Stimulated activated CD8-positive, alpha-beta memory T cell treated with anti-CD3 and anti-CD28 coated beads, Interleukin-12 subunit alpha, Interleukin-12 subunit beta, amount 100 ng/mL, for 1 hour (primary cell): Measurements from ENCODE around the gene RHBG.

ENCODE experiments used
- DNase-seq: peaks from one replicate; pipeline ENCODE4 v3.0.0-alpha.2; 2020; ENCODE audit warnings: low read depth

Gene RHBG

DNA sequence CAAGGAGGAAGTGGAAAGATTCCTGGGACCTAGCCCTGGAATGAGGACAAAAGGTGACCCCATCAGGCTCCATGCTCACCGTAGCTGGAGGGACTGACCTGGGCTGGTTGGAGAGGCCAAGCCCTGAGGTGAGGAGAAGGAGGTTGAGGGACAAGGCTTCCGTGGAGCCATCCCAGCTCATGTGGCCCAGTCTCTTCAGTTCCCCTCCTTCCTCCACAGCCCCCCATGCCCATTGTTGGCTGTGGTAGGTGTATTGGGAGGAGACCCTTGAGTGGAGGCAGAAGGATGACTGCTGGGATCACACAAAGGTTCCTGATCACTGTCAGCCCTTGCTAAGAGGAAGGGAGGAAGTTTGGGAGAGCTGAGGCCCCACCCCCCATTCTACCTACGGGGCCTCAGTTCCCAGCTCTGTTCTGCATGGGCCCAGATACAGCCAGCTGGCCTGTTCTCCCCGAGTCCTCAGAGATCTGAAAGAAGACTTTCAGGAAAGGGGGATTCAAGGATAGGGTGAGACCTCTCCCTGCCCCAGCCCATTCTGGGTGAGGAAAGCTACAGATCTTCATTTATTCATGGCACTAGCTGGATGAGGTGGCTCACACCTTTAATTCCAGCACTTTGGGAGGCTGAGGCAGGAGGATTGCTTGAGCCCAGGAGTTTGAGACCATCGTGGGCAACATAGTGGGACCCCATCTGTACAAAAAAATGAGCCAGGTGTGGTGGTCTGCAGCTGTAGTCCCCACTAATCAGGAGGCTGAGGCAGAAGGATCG is 17.3 kb downstream of the RHBG start:
- DNase-seq: no peak

DNA sequence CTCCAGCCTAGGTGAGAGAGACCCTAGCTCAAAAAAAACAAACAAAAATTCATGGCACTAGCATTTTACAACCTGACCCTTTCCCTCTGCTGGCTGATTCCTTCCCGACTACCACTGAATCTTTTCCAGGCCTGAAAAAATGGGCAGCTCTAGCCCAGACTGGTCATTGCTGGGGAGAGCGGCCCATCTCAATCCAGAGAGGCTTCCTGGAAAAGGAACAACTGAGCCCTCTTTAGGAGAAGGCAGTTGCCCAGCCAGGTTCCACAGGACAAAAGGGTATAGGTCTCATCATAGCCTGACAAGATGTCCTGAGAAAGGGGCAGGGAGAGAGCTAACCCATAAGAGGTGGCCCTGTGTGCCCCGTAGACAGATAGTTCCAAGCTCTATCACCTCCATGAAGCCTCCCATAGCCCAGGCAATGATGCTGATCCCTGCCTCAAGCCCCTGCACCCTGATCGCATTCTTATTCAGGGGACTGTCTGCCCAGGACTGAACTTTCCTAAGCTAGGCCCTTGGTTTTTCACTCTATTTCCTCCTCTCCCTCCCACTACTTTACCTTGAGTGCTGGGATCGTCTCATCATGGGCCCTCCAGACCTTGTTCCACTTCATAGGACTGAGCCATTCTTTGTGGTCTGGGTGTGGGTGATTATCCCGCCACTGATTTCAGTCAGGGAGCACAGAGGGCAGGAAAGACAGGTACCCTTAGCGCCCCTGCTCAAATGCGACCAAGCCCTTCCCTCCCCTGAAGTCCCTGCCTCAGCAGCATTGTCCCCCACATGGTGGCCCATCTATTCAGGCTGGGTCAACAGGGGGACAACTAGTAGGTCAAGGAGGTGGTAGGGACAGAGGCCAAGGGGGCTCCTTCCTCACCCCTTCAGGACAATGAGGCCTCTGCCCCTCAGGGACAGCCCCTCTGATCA is 18.2 kb downstream of the RHBG start:
- DNase-seq: no peak

- no peak for DNase-seq
Measured at GRCh38 chr1:156387870-156388173, 18.8 kb downstream of the RHBG start.

DNA sequence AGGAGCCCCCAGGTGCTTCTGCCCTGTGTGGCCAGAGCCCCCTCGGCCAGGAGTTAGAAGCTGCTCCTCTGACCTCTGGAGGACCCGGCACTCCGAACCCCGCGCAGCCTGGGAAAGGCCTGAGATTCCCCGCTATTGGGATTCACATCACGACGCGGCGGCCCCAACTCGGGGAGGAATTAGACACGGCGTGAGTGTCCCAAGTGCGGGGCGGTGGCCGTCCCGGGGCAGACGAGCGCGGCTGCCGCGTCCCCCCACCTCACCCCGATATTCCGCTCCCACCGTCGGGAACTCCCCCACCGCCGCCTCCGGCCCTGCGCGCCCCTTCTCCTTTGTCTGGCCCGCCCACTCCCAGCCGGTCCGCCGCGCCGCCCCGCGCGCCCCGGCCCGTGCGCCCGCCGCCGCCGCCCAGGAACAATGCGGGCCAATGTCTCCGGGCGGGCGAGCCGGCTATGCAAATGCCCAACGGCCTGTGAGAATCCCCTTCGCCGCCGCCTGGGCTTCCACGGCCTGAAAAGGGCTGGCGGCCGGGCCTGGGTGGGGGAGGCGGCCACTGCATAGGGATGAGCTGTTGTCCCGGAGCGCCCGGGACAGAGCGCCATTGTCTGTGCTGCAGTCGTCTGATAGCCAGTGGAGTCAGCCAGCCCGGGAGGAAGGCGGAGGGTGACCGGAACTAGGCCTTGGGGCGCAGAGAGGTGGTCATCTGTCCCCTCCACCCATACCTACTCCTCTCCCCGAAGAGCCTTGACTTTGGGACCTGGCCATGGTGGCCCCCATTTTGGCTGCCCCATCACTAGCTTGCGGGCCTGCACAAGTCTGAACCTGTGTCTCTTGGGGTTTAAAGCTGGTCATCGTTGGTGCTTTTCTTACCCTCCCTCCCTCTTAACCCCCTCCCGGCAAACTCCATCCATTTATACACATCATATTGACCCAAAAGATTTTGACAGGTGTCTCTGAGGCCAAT is 19.4 kb downstream of the RHBG start:
- no peak for DNase-seq

- no peak for DNase-seq
Measured at GRCh38 chr1:156389311-156389710, 20.3 kb downstream of the RHBG start.

DNA sequence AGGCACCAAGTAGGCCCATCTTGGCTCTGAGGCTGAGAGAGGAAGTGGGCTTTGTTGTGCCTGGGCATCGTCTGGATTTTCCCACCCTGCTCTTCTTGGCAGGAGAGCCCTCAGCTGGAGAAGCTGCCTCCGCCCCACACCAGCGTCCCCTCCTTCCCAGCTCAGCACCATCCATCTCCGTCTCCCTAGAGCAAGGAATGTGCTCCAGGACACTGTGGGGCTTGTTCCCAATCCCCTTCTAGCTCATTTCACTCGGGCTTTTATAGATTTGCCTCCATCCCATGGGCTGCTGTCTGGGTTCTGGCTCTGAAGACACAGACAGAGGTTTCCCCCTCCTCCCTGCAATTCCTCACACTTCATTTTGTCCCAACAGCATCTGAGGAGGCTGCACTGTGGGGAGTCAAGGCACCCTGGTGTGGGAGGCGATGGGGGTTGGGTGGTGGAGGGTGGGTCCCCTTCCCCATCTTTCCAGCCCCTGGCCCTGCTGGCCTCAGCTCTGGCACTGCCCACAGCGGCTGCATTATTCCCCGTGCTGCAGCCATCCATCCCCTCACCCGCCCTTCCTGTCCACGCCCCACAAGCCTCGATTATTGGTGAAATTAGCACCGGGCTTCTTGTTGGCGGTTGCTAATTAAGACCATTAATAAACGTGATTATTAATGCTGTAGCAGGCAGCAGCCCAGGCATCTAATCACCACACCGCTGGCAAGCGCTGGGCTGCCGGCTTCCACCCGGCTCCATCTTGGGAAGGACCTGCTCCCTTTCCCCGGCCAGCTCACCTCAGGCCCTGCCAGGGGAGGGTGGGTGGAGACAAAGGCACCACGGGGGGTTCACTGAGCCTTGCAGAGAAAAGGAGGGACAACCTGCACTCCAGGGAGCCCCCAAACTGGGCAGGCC is 21.7 kb downstream of the RHBG start:
- no peak for DNase-seq

GRCh38 chr1:156391366-156391677 is 22.3 kb downstream of the RHBG start:
- DNase-seq: no peak

DNA sequence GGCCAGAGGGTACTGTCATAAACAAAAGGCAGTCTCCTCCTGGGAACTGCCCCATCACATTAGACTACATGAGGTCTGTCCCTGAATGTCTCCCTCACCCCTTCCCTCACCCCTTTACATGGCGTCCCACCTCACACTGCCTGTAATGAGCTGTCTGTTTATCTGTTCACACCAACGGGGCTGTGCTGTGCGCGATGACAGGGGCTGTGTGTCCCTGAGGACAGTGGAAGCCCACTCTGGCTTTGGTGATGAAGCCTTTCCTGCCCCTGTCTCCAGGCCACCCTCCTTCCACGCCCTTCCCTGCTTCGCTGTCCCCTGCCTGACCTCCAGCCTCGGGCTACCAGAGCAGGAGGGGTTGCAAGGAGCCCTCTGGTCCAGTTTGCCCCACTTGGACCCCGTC is 22.7 kb downstream of the RHBG start:
- DNase-seq: no peak

DNA sequence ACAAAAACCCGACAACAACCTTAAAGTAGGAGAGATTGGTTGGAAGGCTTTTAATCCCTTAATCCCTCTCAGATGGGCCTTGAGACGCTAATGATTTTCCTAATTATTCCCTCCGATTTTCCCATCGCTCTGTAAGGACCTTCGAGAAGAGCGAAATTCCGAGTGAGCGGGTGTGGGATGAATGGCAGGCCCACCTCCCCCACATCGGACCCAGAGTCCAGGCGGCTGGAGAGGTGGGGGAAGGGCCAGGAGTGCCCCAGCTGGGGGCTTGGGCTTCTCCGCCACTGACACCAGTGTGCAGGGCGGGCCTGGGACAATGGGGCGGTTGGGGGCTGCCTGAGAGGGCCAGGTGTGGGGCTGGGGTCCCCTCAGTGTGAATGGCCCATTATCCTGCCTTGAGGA is 23.4 kb downstream of the RHBG start:
- no peak for DNase-seq

DNA sequence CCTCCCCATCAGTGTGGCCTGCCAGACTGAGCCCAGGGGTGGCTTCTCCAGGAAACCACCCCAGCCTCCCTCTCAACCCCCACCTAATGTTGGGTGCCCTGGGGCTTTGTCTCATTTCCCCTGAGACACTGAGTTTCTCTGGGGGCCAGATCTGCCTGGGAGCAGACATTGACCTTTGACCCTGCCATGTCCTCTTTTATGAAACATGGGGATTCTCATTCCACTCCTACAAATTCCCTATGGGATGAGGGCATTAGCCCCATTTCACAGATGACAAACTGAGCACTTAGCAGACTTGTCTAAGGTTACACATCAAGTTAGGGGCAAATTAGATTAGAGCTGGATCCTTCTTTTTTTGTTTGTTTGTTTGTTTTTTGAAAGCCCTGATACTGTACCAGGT is 24.1 kb downstream of the RHBG start:
- DNase-seq: no peak

DNA sequence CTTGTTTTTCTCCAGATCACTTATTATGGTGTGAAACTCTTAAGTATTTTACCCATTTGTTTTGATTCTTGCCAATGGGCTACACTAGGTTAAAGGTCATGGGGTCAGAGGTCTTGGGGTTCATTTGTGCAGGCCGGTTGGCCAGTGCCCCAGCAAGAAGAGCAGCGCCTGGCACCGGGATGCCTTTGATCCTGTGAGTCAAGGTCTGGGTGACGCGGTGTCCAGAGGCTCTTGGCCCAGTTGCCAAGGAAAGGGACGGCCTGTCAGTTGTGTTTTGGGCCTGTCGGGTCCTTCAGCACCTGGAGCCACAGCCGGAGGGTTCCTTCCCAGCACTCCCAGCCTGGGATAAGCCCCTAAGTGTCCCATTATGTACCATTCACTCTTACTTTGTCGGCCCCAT is 25.1 kb downstream of the RHBG start:
- no peak for DNase-seq

- DNase-seq: no peak
Measured at GRCh38 chr1:156394835-156395461, 25.9 kb downstream of the RHBG start.

- DNase-seq: no peak
Measured at GRCh38 chr1:156399355-156400125, 30.5 kb downstream of the RHBG start.

GRCh38 chr1:156400191-156400935 is 31.4 kb downstream of the RHBG start:
- no peak for DNase-seq

DNA sequence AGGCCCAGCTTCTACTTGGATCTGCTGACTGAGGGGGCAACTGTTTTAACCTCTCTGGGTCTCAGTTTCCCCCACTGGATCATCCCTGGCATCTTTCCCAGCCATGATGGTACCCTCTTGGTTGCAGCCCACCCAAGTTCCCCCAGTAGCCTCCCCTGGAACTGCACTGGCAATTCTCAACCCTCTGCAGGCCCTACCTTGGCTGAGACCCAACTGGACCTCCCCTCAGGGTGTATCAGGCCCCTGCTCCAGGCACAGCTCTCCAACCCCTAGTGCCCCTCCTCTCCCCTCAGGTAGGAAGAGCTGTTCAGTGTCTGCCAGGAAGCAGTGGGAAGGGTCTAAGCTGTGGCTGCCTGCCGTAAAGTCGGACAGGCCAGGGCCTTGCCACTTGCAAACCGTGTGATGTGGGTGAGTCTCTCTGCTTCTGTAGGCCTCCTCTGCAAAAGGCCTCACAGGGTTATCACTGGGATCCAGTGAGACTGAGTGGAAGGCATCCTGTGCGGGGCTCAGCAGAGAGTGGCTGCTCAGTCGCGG is 32.1 kb downstream of the RHBG start:
- DNase-seq: no peak

DNA sequence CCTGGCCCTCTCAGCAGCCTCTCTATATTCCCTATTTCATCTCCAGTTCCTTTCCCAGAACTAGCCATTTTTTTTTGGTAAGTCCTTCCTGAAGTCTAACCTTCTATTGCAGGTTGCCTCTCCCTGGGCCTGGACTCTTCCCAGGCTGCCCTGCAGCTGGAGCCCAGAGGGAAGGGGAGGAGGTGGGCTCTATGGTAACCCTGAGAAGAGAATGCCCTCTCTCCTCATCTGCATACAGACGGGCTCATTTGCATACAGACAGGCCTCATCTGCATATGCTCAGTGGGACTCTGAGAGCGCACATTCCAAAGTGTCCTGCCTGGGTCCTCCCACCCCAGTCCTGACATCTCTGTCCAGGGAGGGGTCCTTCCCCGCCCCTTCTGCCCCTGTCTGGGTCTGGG is 32.7 kb downstream of the RHBG start:
- DNase-seq: no peak

DNA sequence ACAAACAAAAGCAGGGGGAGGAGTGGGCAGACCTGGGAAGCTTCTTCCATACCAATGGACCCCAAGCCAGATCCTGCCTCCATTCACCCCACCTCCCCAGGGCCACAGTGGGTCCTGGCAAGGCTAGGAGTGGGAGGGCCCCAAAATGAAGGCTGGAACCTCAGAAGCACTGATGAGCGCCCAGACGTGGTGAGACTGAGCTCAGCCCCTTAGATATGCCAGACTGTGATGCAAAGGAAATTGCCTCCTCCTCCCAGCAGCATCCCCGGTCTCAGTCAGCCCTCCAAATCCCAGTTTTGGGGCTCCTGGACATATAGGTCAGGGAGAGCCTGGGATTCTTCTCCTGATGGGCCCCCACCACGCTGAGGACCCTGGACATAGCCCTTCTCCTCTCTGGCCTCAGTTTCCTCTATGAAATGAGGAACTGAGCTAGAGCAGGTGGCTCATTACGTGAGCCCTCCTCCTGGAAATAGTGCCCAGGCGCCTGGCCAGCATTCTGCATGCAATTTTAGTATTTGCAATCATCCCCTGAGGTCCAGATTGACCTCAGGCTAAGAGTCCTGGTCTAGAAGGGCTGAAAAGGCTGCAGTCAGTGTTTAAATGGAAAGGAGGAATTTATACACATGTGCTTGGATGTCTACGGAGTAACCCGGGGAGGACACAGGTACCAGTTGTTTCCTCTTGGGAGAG is 33.5 kb downstream of the RHBG start:
- no peak for DNase-seq

DNA sequence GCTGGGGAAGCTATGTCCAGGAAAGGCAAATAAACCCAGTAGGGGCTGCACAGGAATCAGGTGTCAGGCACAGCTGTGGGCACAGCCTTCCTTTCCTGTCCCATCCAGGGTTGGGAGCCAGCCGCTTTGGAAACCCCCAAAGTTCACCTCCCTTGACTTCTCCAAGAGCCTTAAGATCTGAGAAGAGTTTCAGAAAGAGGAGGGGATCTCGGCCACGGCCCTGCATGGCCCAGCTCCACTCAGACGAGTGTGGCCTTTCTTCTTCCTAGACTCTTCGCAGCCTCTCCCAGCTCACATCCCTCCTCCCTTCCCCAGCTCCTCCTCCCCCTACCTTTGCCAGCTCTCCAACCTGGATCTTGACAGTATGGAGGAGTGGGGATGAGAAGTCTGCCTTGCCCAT is 36.7 kb downstream of the RHBG start:
- no peak for DNase-seq

GRCh38 chr1:156406251-156406650 is 37.2 kb downstream of the RHBG start:
- DNase-seq: no peak
